Superior temporal gyrus (tissue), 1 donor: ENCODE results near the gene HOMER3.
"Not testable (repeated sequence)": the region's sequence is repeated elsewhere in the genome, so short reads cannot be mapped to it uniquely, and the experiment has no call there.

Source experiments
- DNase-seq: peaks from one replicate; pipeline ENCODE4 v3.0.0-alpha.2; 2016; ENCODE audit errors: extremely low spot score

Gene HOMER3

DNA sequence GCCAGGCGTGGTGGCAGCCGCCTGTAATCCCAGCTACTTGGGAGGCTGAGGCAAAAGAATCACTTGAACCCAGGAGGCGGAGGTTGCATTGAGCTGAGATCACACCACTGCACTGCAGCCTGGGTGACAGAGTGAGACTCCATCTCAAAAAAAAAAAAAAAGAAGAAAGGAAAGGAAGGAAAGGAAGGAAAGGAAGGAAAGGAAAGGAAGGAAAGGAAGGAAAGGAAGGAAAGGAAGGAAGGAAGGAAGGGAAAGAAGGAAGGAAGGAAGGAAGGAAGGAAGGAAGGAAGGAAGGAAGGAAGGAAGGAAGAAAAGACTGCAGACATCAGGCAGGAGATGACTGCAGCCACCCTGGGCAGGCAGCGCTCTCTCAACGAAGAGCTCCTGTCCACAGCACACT is 38.5 kb downstream of the HOMER3 start:
- not testable (repeated sequence) for DNase-seq

GRCh38 chr19:18901491-18901890 is 39.5 kb downstream of the HOMER3 start:
- no peak for DNase-seq

DNA sequence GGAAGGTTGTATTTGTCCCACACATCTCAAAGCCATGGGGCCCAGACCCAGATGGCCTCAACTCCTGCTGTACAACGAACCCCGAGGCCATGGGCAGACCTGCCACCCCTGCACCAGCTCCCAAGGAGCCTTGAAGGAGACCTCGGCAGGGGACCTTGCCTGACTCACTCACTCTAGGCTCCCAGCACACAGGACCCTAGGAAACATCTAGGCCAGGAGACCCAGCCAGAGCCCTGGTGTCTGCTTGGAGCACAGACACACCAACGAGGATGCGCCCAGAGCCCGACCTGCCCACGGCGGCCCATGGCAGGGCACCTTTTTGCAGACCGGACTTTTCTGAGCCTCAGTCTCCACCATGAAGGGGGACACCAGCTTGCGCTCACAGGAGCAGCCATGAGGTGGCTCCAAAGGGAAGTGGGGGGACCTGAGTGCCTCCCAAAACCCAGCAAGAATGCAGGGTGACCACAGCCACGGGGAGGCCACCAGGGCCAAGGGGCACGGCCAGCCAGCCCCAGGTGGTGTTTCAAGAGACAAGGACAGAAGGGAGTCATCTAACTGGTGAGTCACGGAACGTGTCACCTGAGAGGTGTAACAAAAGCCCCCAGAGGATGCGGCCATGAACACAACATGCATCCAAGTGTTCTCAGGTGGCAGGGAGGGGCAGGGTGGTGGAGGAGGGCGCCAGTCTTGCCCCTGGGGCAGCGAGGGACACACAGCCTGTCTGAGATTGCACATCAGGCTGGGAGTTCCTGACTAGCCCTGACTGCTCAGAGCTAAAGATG is 40.1 kb downstream of the HOMER3 start:
- no peak for DNase-seq

GRCh38 chr19:18899624-18900560 is 41.1 kb downstream of the HOMER3 start:
- DNase-seq: no peak

DNA sequence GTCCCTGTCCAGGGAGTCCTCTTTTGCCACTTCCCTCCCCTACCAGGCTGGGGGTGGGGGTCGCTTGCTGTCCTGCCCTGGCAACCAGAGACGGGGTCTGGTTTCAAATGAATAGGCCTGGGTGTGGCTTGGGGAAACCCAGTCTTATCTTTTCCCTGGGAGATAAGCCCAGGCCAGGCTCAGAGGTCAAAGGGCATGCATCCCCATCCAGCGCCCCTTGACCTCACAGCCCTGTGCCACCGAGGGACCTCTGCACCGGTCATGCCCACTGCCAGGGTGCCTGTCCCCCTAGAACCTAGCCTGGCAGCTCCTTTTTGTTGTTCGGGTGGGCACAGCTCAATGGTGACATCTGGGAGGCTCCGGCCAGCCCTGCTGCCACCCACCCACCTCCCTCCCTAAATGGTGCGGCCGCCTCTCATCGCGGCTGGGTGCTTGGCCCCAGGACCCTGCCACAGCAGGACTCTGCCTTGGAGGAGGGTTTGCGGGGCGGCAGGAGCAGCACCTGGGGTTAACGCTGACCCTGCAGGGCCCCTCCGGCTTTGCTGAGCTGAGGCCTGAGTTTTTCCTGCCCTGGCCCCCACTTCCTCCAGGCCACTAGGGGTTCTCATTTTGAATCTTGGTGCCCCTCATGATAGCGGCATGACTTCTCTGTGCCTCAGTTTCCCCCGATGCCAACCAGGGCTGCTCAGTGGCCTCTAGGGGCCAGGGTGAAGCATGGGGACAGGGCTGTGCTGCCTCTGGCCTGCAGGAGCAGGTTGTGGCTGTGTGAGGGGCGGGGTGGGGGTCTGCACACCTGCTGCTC is 42.2 kb downstream of the HOMER3 start:
- no peak for DNase-seq

- no peak for DNase-seq
These were observed 42.9 kb downstream of the HOMER3 start for GRCh38 chr19:18898081-18898606.

DNA sequence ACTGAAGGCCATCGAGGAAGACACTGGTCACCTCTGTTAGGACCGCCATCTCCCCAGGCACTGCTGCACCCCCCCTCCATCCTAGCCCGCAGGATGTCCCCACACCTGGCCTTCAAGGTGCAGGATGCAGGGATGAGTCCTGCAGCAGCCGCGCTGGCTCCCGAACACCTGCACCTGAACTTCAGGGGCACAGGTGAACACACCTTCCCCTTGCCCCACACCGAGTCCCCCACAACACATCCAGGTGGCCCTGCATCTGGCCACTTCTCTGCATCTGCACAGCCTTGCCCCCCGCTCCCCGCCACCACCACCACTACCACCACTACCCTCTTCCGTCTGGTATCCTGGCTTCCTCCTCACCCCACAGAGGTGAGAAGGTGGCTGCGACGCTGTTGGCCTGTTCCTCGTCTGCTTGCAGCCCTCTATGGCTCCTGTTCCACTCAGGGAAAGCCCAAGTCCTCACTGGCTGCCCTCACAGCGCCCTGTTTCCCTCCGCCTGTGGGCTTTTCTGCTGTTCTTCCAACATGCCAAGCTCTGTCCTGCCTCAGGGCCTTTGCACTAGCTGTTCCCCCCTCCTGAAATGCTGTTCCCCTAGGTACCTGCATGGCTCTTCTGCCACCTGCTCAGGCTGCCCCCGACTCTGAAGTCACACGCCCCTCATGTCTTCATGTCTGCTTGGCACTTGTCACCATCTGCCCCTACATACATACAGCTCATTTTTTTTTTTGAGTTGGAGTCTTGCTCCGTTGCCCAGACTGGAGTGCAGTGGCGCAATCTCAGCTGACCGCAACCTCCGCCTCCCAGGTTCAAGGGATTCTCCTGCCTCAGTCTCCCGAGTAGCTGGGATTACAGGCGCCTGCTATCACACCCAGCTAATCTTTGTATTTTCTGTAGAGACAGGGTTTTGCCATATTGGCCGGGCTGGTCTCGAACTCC is 43.7 kb downstream of the HOMER3 start:
- no peak for DNase-seq

- DNase-seq: peak; percentile 26
These were observed 44.6 kb downstream of the HOMER3 start for GRCh38 chr19:18896421-18896841.

- DNase-seq: peak; percentile 59
These were observed 45.1 kb downstream of the HOMER3 start, which contains the start of gene CERS1 for GRCh38 chr19:18895824-18896341. Gene CERS1 (minus strand): TSS chr19:18896158. CDS start chr19:18896072, 86 bp downstream.

- DNase-seq: no peak
These were observed 45.8 kb downstream of the HOMER3 start for GRCh38 chr19:18895038-18895823.

- peak; percentile 94 for DNase-seq
These were observed 46.6 kb downstream of the HOMER3 start for GRCh38 chr19:18894254-18895037.

DNA sequence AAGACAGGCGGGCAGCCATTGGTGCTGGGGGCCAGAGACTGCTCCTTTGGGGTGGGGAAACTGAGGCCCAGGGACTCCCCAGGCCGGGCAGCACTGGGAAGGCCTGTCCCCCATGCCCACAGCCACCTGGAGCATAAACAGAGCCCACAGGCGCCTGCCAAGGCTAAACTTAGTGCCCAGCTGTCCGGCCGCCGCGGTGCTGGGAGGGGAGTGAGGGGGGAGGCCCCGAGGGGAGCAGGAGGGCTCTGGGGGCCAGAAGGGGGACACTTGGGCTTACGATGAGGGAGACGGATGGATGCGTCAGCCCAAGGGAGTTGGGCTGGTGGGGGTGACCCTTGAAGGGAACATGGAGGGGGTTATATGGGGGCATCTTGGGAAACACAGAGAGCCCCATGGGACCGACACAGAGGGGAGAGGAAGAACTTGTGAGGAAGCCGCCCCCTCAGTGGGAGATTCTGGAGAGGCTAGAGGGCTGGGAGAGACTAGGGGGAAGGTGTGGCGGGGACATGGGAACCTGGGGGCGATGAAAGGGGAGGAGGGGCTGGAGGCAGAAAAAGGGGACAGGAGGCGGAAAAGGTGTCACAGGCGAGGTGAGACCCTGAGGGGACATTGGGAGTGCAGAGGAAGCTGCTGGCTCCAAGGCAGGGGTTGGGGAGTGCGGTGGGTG is 47.3 kb downstream of the HOMER3 start:
- no peak for DNase-seq

GRCh38 chr19:18889949-18890745 is 50.9 kb downstream of the HOMER3 start:
- no peak for DNase-seq

- DNase-seq: no peak
These were observed 54.0 kb downstream of the HOMER3 start for GRCh38 chr19:18886972-18887371.

DNA sequence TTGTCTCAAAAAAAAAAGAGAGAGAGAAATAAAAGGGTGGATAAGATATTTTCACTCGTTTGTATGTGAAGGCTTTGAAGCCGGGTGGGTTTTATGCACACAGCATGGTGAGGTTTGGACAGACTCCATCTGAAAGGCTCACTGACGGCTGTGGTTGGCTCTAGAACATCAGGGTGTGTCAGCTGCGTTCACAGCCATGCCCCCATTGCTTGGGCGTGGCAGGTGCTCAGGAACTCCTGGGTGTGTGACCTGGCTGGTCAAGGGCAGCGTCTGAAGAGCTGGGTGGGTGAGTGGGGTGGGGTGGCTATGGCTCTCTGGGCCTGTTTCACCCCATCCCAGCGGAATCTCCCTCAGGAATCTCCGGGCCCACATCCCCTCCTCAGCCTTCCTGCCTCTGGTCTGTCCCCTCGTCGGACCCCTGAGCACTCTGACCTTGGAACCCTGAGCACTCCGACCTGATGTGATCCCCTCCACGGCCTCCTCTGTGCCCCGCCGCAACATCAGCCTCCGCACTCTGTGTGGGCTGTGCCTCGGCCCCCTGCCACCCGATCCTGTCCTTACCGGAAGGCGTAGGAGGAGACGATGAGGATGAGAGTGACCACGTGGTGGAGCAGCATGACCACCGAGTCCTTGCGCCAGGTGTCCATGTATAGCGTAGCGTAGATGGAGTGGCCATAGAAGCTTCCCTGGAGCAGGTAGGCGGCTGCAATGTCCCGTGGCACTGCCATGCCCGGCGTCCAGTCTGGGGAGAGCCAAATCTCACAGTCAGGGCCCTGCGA is 57.3 kb downstream of the HOMER3 start:
- no peak for DNase-seq

- DNase-seq: no peak
These were observed 59.5 kb downstream of the HOMER3 start for GRCh38 chr19:18881491-18881890.
